GM12878 (cell line): ENCODE data around the gene DNASE1L1. TPM values are rescaled to one million over a fixed set of nuclear protein-coding genes. Genes with fewer than 3 reads are reported as not detected.
A peak's percentile ranks its signal among the peaks of the same experiment; 100 is the strongest.

Experiments used
- ATAC-seq: fragments of 200-7000 bp; cut with Tn5 transposase; 3 replicates; pipeline ENCODE4 v1.9.1; 2020; ENCODE audit warnings: mild to moderate bottlenecking, moderate library complexity
- BruUV-seq: library from RNA; stranded (reverse); fragments of 400-500 nt; replicated peaks from 2 replicates; lab custom pipeline; 2021; lab: Mats Ljungman, UMichigan
- CTCF ChIA-PET: fragments of 300-600 bp; sonication (Branson Sonifier 250); formaldehyde crosslinking; extraction: SDS; loops from one replicate; lab custom pipeline; 2021; ENCODE audit warnings: inconsistent platforms; lab: Yijun Ruan, JAX
- POLR2A ChIA-PET: fragments of 350-600 bp; formaldehyde crosslinking; extraction: SDS; loops from one replicate; lab custom pipeline; 2021; ENCODE audit warnings: inconsistent platforms; lab: Charles Lee
- RAD21 ChIA-PET: fragments of 300-600 bp; sonication (Branson Sonifier 250); formaldehyde crosslinking; loops from one replicate; lab custom pipeline; 2023; ENCODE audit warnings: antibody characterized with exemption; ENCODE audit not compliant: unreplicated experiment; lab: Charles Lee
- SMC1A ChIA-PET: fragments of 300-600 bp; sonication (Branson Sonifier 250); formaldehyde crosslinking; loops from one replicate; lab custom pipeline; 2023; ENCODE audit not compliant: unreplicated experiment, uncharacterized antibody; lab: Charles Lee
- DNase-seq: peaks from one replicate; pipeline ENCODE4 v3.0.0-alpha.2; 2011; ENCODE audit warnings: low read depth, low spot score
- FAIRE-seq: peaks from 3 replicates; lab custom pipeline; 2011; peaks lifted over from hg19 to GRCh38; lab: Jason Lieb, UNC
- H2AFZ ChIP-seq: 2 replicates; pipeline ENCODE4 v1.6.0; 2011; ENCODE audit warnings: low read depth, low read length, control low read depth; ENCODE audit not compliant: control insufficient read depth
- H3K27ac ChIP-seq: 2 replicates; pipeline ENCODE4 v1.5.1; 2011; ENCODE audit warnings: control low read depth; ENCODE audit not compliant: control insufficient read depth, insufficient read depth
- H3K27me3 ChIP-seq, 2 experiments: replicated peaks in 1 of 2; 2 replicates each; pipeline versions ENCODE4 v1.6.0 to v1.6.1; 2011; ENCODE audit warnings: low read length in 1 of 2; ENCODE audit not compliant: control insufficient read depth in 2 of 2, insufficient read depth in 2 of 2
- H3K36me3 ChIP-seq, 2 experiments: 2 replicates each; pipeline ENCODE4 v1.5.1; 2011; ENCODE audit warnings: low read length in 1 of 2; ENCODE audit not compliant: control insufficient read depth in 2 of 2, insufficient read depth in 2 of 2
- H3K4me1 ChIP-seq: 2 replicates; pipeline ENCODE4 v1.6.1; 2011; ENCODE audit warnings: mild to moderate bottlenecking, low read length, moderate library complexity, mixed read lengths; ENCODE audit not compliant: control insufficient read depth, insufficient read depth
- H3K4me2 ChIP-seq: 2 replicates; pipeline ENCODE4 v1.6.0; 2011; ENCODE audit warnings: control low read depth; ENCODE audit not compliant: control insufficient read depth, insufficient read depth
- H3K4me3 ChIP-seq: fragments of 200-600 bp; sonication (generic); 2 replicates; pipeline ENCODE4 v1.5.1; 2016
- H3K79me2 ChIP-seq: 2 replicates; pipeline ENCODE4 v1.6.0; 2011; ENCODE audit warnings: low read length; ENCODE audit not compliant: control insufficient read depth, insufficient read depth
- H3K9ac ChIP-seq: 2 replicates; pipeline ENCODE4 v1.8.0; 2011; ENCODE audit warnings: low read length, control low read depth, mixed read lengths; ENCODE audit not compliant: control insufficient read depth, insufficient read depth
- H3K9me3 ChIP-seq: replicated peaks from 3 replicates; pipeline ENCODE4 v1.5.1; 2011; ENCODE audit warnings: mild to moderate bottlenecking, low read length; ENCODE audit not compliant: control insufficient read depth, insufficient read depth
- H4K20me1 ChIP-seq: 2 replicates; pipeline ENCODE4 v1.6.0; 2011; ENCODE audit not compliant: control insufficient read depth, insufficient read depth
- BACH1 ChIP-seq: fragments of 450-650 bp; IDR thresholded peaks from 2 replicates; pipeline ENCODE4 v1.6.1; 2017; ENCODE audit warnings: mild to moderate bottlenecking, borderline replicate concordance
- CREB1 ChIP-seq: IDR thresholded peaks from 2 replicates; pipeline ENCODE4 v1.6.1; 2012; ENCODE audit warnings: low read depth, mild to moderate bottlenecking, inconsistent platforms
- CTCF ChIP-seq, 3 experiments: IDR thresholded peaks in 2 of 3; conservative IDR thresholded peaks in 1 of 3; 2 replicates each; pipeline ENCODE4 v1.5.1; 2011; ENCODE audit warnings: low read depth in 3 of 3, low read length in 3 of 3, mild to moderate bottlenecking in 3 of 3, control low read depth in 2 of 3, moderate library complexity in 2 of 3, inconsistent platforms in 1 of 3, mixed read lengths in 1 of 3; ENCODE audit not compliant: control insufficient read depth in 2 of 3, insufficient read depth in 1 of 3; ENCODE audit errors: extremely low read depth in 1 of 3
- IKZF1 ChIP-seq: fragments of 450-650 bp; conservative IDR thresholded peaks from 2 replicates; pipeline ENCODE4 v1.6.1; 2017; ENCODE audit warnings: antibody characterized with exemption, mild to moderate bottlenecking
- IKZF2 ChIP-seq, 2 experiments: fragments of 450-650 bp; IDR thresholded peaks; 2 replicates each; pipeline ENCODE4 v1.6.1; 2017; ENCODE audit warnings: mild to moderate bottlenecking in 2 of 2, moderate library complexity in 2 of 2
- NKRF ChIP-seq: fragments of 450-650 bp; conservative IDR thresholded peaks from 2 replicates; pipeline ENCODE4 v1.6.1; 2017; ENCODE audit warnings: mild to moderate bottlenecking, moderate library complexity
- NR2F1 ChIP-seq: fragments of 450-650 bp; conservative IDR thresholded peaks from 2 replicates; pipeline ENCODE4 v1.6.1; 2017; ENCODE audit warnings: mild to moderate bottlenecking
- NRF1 ChIP-seq: conservative IDR thresholded peaks from 2 replicates; pipeline ENCODE4 v1.6.1; 2011; ENCODE audit warnings: mild to moderate bottlenecking, low read depth, low read length, improper control_type of control experiment
- ZBED1 ChIP-seq: IDR thresholded peaks from 2 replicates; pipeline ENCODE4 v1.6.1; 2016; ENCODE audit warnings: borderline replicate concordance
- ZNF687 ChIP-seq: fragments of 450-650 bp; IDR thresholded peaks from 2 replicates; pipeline ENCODE4 v1.6.1; 2017; ENCODE audit warnings: mild to moderate bottlenecking, moderate library complexity
- WGBS: methylation state at CpG from one replicate; pipeline ENCODE4 v1.1.6; 2016; ENCODE audit warnings: low lambda C conversion rate; ENCODE audit not compliant: insufficient replicate concordance, insufficient coverage; ENCODE audit errors: missing lambda C conversion rate; 5-methylcytosine and 5-hydroxymethylcytosine counted together
- in situ Hi-C: fragments of 300-500 bp; cut with MboI; formaldehyde crosslinking; loops from 9 replicates; pipeline ENCODE4 v1.14.3; 2018; ENCODE audit warnings: mixed read lengths
- intact Hi-C: fragments of 100-400 bp; cut with micrococcal nuclease; formaldehyde crosslinking; loops from one replicate; pipeline ENCODE4 v1.14.2; 2022; ENCODE audit not compliant: unreplicated experiment
- polyA plus RNA-seq, 11 experiments: library from polyadenylated mRNA; depleted of rRNA in 4 of 11; unstranded in 6 of 11; stranded (reverse) in 5 of 11; fragments of >200 nt; fragmentation: Nextera tagmentation in 4 of 11; fragmentation: Illumina TruSeq in 1 of 11; extraction: Ambion mirVana in 4 of 11; extraction: Trizol in 1 of 11; gene quantifications; 1 replicate in 1 of 11; 2 replicates in 10 of 11; pipeline versions ENCODE4 v1.2.1 to v1.2.3, GENCODE V29; 2011 to 2016; ENCODE audit warnings: inconsistent platforms in 2 of 11, missing spikeins in 2 of 11, low read depth in 1 of 11
- total RNA-seq, 4 experiments: library from RNA; depleted of rRNA in 3 of 4; stranded (reverse); fragments of >200 nt in 3 of 4; fragmentation: Illumina TruSeq in 1 of 4; extraction: Trizol in 1 of 4; gene quantifications; 2 replicates each; pipeline versions ENCODE4 v1.2.1 to v1.2.3, GENCODE V29; 2013 to 2021

The DNASE1L1 gene
- total and polyA plus RNA-seq, 10 of the 15 experiments (the other 5 are each of a cell fraction or from before 2014, with no cell fraction given): 0.60 to 22.7 (median 6.8) TPM

GRCh38 chrX:154375156-154375504 lies 33.9 kb downstream of the DNASE1L1 start (continued):
- TF ChIP-seq IKZF2 (IDR thresholded peaks at IDR 0.05) (no peak), CREB1 (no peak)

GRCh38 chrX:154374313-154375155 lies 34.5 kb downstream of the DNASE1L1 start, which contains the start of gene FLNA:
Gene FLNA (minus strand): TSS chrX:154374634. CDS start chrX:154371245, 3,389 bp downstream.
- ATAC-seq (no peak), DNase-seq (no peak), FAIRE-seq (no peak)
- Histone ChIP-seq H3K27me3 (no peaks in the 10 kb centered on the region), H3K4me2 (peak within 1 kb of the TSS; percentile 55), H3K9ac (peak within 1 kb of the TSS; percentile 2; the same call in 1 of the 2 replicates), H4K20me1 (no peaks in the 10 kb centered on the region), H3K27ac (no peak within 1 kb of the TSS), H3K4me3 (peak within 1 kb of the TSS; percentile 61; the same call in 1 of the 2 replicates), H3K4me1 (peaks cover 11% of the 10 kb centered on the region), H3K36me3 (no peaks in the 10 kb centered on the region), H3K9me3 (no peaks in the 10 kb centered on the region; the same call in 2 of the 3 replicates), H3K79me2 (peaks cover 20% of the 10 kb centered on the region), H2AFZ (peak within 1 kb of the TSS; percentile 41; the same call in 1 of the 2 replicates)
- in situ Hi-C loops (loop anchor here (5.0 kb wide), 2 partner anchors 163 to 442 kb away; no protein-coding TSS in a partner anchor), intact Hi-C loops (loop anchor here (5.0 to 10.0 kb wide), 2 partner anchors 50 to 447 kb away; partner anchors contain the start of genes ARHGAP4 and ATP6AP1)
- ChIA-PET CTCF (interaction anchor here (0.9 to 2.0 kb wide), 14 partner anchors 8 to 173 kb away, joined by 3 to 21 read pairs (median 8); partner anchors contain the start of genes ATP6AP1 and IKBKG), POLR2A (interaction anchor here (0.6 to 1.8 kb wide), 4 partner anchors 9 to 153 kb away, joined by 3 to 6 read pairs (median 6); partner anchors contain the start of gene RPL10), SMC1A (interaction anchor here (1.4 to 2.0 kb wide), 3 partner anchors 8 to 158 kb away, joined by 4 to 10 read pairs (median 7); partner anchors contain the start of gene RPL10), RAD21 (interaction anchor here (0.9 to 2.4 kb wide), 8 partner anchors 9 to 162 kb away, joined by 3 to 12 read pairs (median 4); no protein-coding TSS in a partner anchor)
- 29% methylated on average over 60 of the region's 95 CpGs for WGBS
- no TSS peak for BruUV-seq
- TF ChIP-seq ZNF687: peak; percentile 36; the same call in 1 of the 2 replicates
- TF ChIP-seq CTCF (IDR thresholded peaks at IDR 0.05 in 2 of 3, conservative IDR thresholded peaks at IDR 0.05 in 1 of 3; ENCODE audit: control insufficient read depth in 2 of 3, extremely low read depth in 1 of 3, insufficient read depth in 1 of 3, low read depth in 3 of 3, low read length in 3 of 3): peak; percentile 9 to 37 (median 16); a peak in 3 of 6 replicates
- no peak for TF ChIP-seq ZBED1
- 0 out of 2 replicates have a peak, but pooled peaks have one; percentile 19 for TF ChIP-seq NR2F1
- no peak for TF ChIP-seq NRF1
- 0 out of 2 replicates have a peak, but pooled peaks have one; percentile 17 for TF ChIP-seq NKRF
- peak; percentile 7; the same call in 1 of the 2 replicates for TF ChIP-seq IKZF1
- TF ChIP-seq BACH1: no peak
